GM12878 (cell line): Measurements from ENCODE around the gene EPB41L1. TPM values are rescaled to one million over a fixed set of nuclear protein-coding genes. Genes with fewer than 3 reads are reported as not detected.

Experiments used
- ATAC-seq: fragments of 200-7000 bp; cut with Tn5 transposase; 3 replicates; pipeline ENCODE4 v1.9.1; 2020; ENCODE audit warnings: mild to moderate bottlenecking, moderate library complexity
- BruUV-seq: library from RNA; stranded (reverse); fragments of 400-500 nt; replicated peaks from 2 replicates; lab custom pipeline; 2021; lab: Mats Ljungman, UMichigan
- CTCF ChIA-PET: fragments of 300-600 bp; sonication (Branson Sonifier 250); formaldehyde crosslinking; extraction: SDS; loops from one replicate; lab custom pipeline; 2021; ENCODE audit warnings: inconsistent platforms; lab: Yijun Ruan, JAX
- POLR2A ChIA-PET: fragments of 350-600 bp; formaldehyde crosslinking; extraction: SDS; loops from one replicate; lab custom pipeline; 2021; ENCODE audit warnings: inconsistent platforms; lab: Charles Lee
- RAD21 ChIA-PET: fragments of 300-600 bp; sonication (Branson Sonifier 250); formaldehyde crosslinking; loops from one replicate; lab custom pipeline; 2023; ENCODE audit warnings: antibody characterized with exemption; ENCODE audit not compliant: unreplicated experiment; lab: Charles Lee
- SMC1A ChIA-PET: fragments of 300-600 bp; sonication (Branson Sonifier 250); formaldehyde crosslinking; loops from one replicate; lab custom pipeline; 2023; ENCODE audit not compliant: unreplicated experiment, uncharacterized antibody; lab: Charles Lee
- DNase-seq: peaks from one replicate; pipeline ENCODE4 v3.0.0-alpha.2; 2011; ENCODE audit warnings: low read depth, low spot score
- FAIRE-seq: peaks from 3 replicates; lab custom pipeline; 2011; peaks lifted over from hg19 to GRCh38; lab: Jason Lieb, UNC
- H2AFZ ChIP-seq: 2 replicates; pipeline ENCODE4 v1.6.0; 2011; ENCODE audit warnings: low read depth, low read length, control low read depth; ENCODE audit not compliant: control insufficient read depth
- H3K27ac ChIP-seq: 2 replicates; pipeline ENCODE4 v1.5.1; 2011; ENCODE audit warnings: control low read depth; ENCODE audit not compliant: control insufficient read depth, insufficient read depth
- H3K27me3 ChIP-seq, 2 experiments: replicated peaks in 1 of 2; 2 replicates each; pipeline versions ENCODE4 v1.6.0 to v1.6.1; 2011; ENCODE audit warnings: low read length in 1 of 2; ENCODE audit not compliant: control insufficient read depth in 2 of 2, insufficient read depth in 2 of 2
- H3K36me3 ChIP-seq, 2 experiments: 2 replicates each; pipeline ENCODE4 v1.5.1; 2011; ENCODE audit warnings: low read length in 1 of 2; ENCODE audit not compliant: control insufficient read depth in 2 of 2, insufficient read depth in 2 of 2
- H3K4me1 ChIP-seq: 2 replicates; pipeline ENCODE4 v1.6.1; 2011; ENCODE audit warnings: mild to moderate bottlenecking, low read length, moderate library complexity, mixed read lengths; ENCODE audit not compliant: control insufficient read depth, insufficient read depth
- H3K4me2 ChIP-seq: 2 replicates; pipeline ENCODE4 v1.6.0; 2011; ENCODE audit warnings: control low read depth; ENCODE audit not compliant: control insufficient read depth, insufficient read depth
- H3K4me3 ChIP-seq: fragments of 200-600 bp; sonication (generic); 2 replicates; pipeline ENCODE4 v1.5.1; 2016
- H3K79me2 ChIP-seq: 2 replicates; pipeline ENCODE4 v1.6.0; 2011; ENCODE audit warnings: low read length; ENCODE audit not compliant: control insufficient read depth, insufficient read depth
- H3K9ac ChIP-seq: 2 replicates; pipeline ENCODE4 v1.8.0; 2011; ENCODE audit warnings: low read length, control low read depth, mixed read lengths; ENCODE audit not compliant: control insufficient read depth, insufficient read depth
- H3K9me3 ChIP-seq: replicated peaks from 3 replicates; pipeline ENCODE4 v1.5.1; 2011; ENCODE audit warnings: mild to moderate bottlenecking, low read length; ENCODE audit not compliant: control insufficient read depth, insufficient read depth
- H4K20me1 ChIP-seq: 2 replicates; pipeline ENCODE4 v1.6.0; 2011; ENCODE audit not compliant: control insufficient read depth, insufficient read depth
- BCLAF1 ChIP-seq: fragments of 450-650 bp; IDR thresholded peaks from 2 replicates; pipeline ENCODE4 v1.6.1; 2017; ENCODE audit warnings: antibody characterized with exemption, mild to moderate bottlenecking, moderate library complexity
- CUX1 ChIP-seq: IDR thresholded peaks from 2 replicates; pipeline ENCODE4 v1.6.1; 2012; ENCODE audit warnings: improper control_type of control experiment, low read depth, low read length; ENCODE audit not compliant: insufficient replicate concordance
- DPF2 ChIP-seq: fragments of 450-650 bp; IDR thresholded peaks from 2 replicates; pipeline ENCODE4 v1.6.1; 2017; ENCODE audit warnings: mild to moderate bottlenecking
- ETV6 ChIP-seq, 2 experiments: fragments of 450-650 bp in 1 of 2; IDR thresholded peaks in 1 of 2; conservative IDR thresholded peaks in 1 of 2; 2 replicates each; pipeline ENCODE4 v1.6.1; 2014; ENCODE audit warnings: antibody characterized with exemption in 1 of 2, borderline replicate concordance in 1 of 2, low read depth in 1 of 2, mild to moderate bottlenecking in 1 of 2, moderate library complexity in 1 of 2
- HDAC6 ChIP-seq: fragments of 200-600 bp; sonication (generic); IDR thresholded peaks from one replicate; pipeline ENCODE4 v1.8.0; 2017; ENCODE audit warnings: antibody characterized with exemption; ENCODE audit not compliant: unreplicated experiment
- HSF1 ChIP-seq: fragments of 150-350 bp; IDR thresholded peaks from 2 replicates; pipeline ENCODE4 v1.6.1; 2014; ENCODE audit warnings: mild to moderate bottlenecking, low read depth, low read length
- KAT2A ChIP-seq: conservative IDR thresholded peaks from 2 replicates; pipeline ENCODE4 v1.6.1; 2011; ENCODE audit warnings: low read depth, low read length; ENCODE audit not compliant: control insufficient read depth
- KDM1A ChIP-seq: fragments of 200-600 bp; sonication (generic); IDR thresholded peaks from 2 replicates; pipeline ENCODE4 v1.6.1; 2016; ENCODE audit warnings: borderline replicate concordance
- MEF2B ChIP-seq: fragments of 450-650 bp; IDR thresholded peaks from 2 replicates; pipeline ENCODE4 v1.6.1; 2018; ENCODE audit warnings: mild to moderate bottlenecking, moderate library complexity; ENCODE audit not compliant: partially characterized antibody, poor library complexity, severe bottlenecking
- NFXL1 ChIP-seq: fragments of 450-650 bp; IDR thresholded peaks from 2 replicates; pipeline ENCODE4 v1.6.1; 2017; ENCODE audit warnings: antibody characterized with exemption, mild to moderate bottlenecking, borderline replicate concordance
- POLR2A ChIP-seq: IDR thresholded peaks from 2 replicates; pipeline ENCODE4 v1.6.1; 2011; ENCODE audit warnings: low read depth, mild to moderate bottlenecking, low read length
- SIN3A ChIP-seq: IDR thresholded peaks from 2 replicates; pipeline ENCODE4 v1.6.1; 2012; ENCODE audit warnings: low read depth, low read length, improper control_type of control experiment
- SPI1 ChIP-seq: IDR thresholded peaks from 2 replicates; pipeline ENCODE4 v1.6.1; 2011; ENCODE audit warnings: low read depth, mild to moderate bottlenecking, low read length, moderate library complexity, borderline replicate concordance; ENCODE audit not compliant: insufficient read depth
- USF2 ChIP-seq: IDR thresholded peaks from 2 replicates; pipeline ENCODE4 v1.6.1; 2011; ENCODE audit warnings: low read depth, low read length, improper control_type of control experiment, borderline replicate concordance
- WGBS: methylation state at CpG from one replicate; pipeline ENCODE4 v1.1.6; 2016; ENCODE audit warnings: low lambda C conversion rate; ENCODE audit not compliant: insufficient replicate concordance, insufficient coverage; ENCODE audit errors: missing lambda C conversion rate; 5-methylcytosine and 5-hydroxymethylcytosine counted together
- in situ Hi-C: fragments of 300-500 bp; cut with MboI; formaldehyde crosslinking; loops from 9 replicates; pipeline ENCODE4 v1.14.3; 2018; ENCODE audit warnings: mixed read lengths
- intact Hi-C: fragments of 100-400 bp; cut with micrococcal nuclease; formaldehyde crosslinking; loops from one replicate; pipeline ENCODE4 v1.14.2; 2022; ENCODE audit not compliant: unreplicated experiment
- polyA plus RNA-seq, 11 experiments: library from polyadenylated mRNA; depleted of rRNA in 4 of 11; unstranded in 6 of 11; stranded (reverse) in 5 of 11; fragments of >200 nt; fragmentation: Nextera tagmentation in 4 of 11; fragmentation: Illumina TruSeq in 1 of 11; extraction: Ambion mirVana in 4 of 11; extraction: Trizol in 1 of 11; gene quantifications; 1 replicate in 1 of 11; 2 replicates in 10 of 11; pipeline versions ENCODE4 v1.2.1 to v1.2.3, GENCODE V29; 2011 to 2016; ENCODE audit warnings: inconsistent platforms in 2 of 11, missing spikeins in 2 of 11, low read depth in 1 of 11
- total RNA-seq, 4 experiments: library from RNA; depleted of rRNA in 3 of 4; stranded (reverse); fragments of >200 nt in 3 of 4; fragmentation: Illumina TruSeq in 1 of 4; extraction: Trizol in 1 of 4; gene quantifications; 2 replicates each; pipeline versions ENCODE4 v1.2.1 to v1.2.3, GENCODE V29; 2013 to 2021

The EPB41L1 gene
- total and polyA plus RNA-seq, 10 of the 15 experiments (the other 5 are each of a cell fraction or from before 2014, with no cell fraction given): 0.08 to 3.2 (median 0.31) TPM

- no peaks in the 10 kb centered on the region for H3K9me3 ChIP-seq
- ChIA-PET SMC1A (interaction anchor here (0.7 to 1.5 kb wide), 3 partner anchors 11 to 196 kb away, joined by 3 read pairs; no protein-coding TSS in a partner anchor), RAD21 (no interaction called here), POLR2A (no interaction called here), CTCF (interaction anchor here (0.9 to 1.5 kb wide), 3 partner anchors 13 to 47 kb away, joined by 3 to 4 read pairs (median 3); no protein-coding TSS in a partner anchor)
- DNase-seq (no peak), ATAC-seq (no peak), FAIRE-seq (no peak)
- H3K4me1 ChIP-seq: no peaks in the 10 kb centered on the region
- in situ Hi-C loops: no loop called here
- H2AFZ ChIP-seq: no peak overlapping the region
- no peak overlapping the region for H3K27ac ChIP-seq
- H3K27me3 ChIP-seq: no peaks in the 10 kb centered on the region
- intact Hi-C loops: no loop called here
- H3K79me2 ChIP-seq: no peaks in the 10 kb centered on the region; the same call in 1 of the 2 replicates
- no TSS peak for BruUV-seq
- no peak overlapping the region for H3K9ac ChIP-seq
- WGBS: 14% methylated on average over 3 of the region's 3 CpGs
- no peak overlapping the region for H3K4me3 ChIP-seq
- H3K4me2 ChIP-seq: no peak overlapping the region
- peaks cover 16 to 29% of the 10 kb centered on the region in 2 experiments for H3K36me3 ChIP-seq
- H4K20me1 ChIP-seq: no peaks in the 10 kb centered on the region
- no peak for TF ChIP-seq HSF1
- no peak for TF ChIP-seq POLR2A
- no peak for TF ChIP-seq NFXL1
- no peak for TF ChIP-seq USF2
- TF ChIP-seq MEF2B: no peak
- no peak for TF ChIP-seq BCLAF1
- TF ChIP-seq KAT2A: no peak
- no peak for TF ChIP-seq HDAC6
- no peak for TF ChIP-seq SPI1
- TF ChIP-seq CUX1: no peak
- TF ChIP-seq DPF2: no peak
- no peak for TF ChIP-seq ETV6 (conservative IDR thresholded peaks at IDR 0.05 in 1 of 2, IDR thresholded peaks at IDR 0.05 in 1 of 2; ENCODE audit: borderline replicate concordance in 1 of 2, low read depth in 1 of 2)
- no peak for TF ChIP-seq SIN3A
- TF ChIP-seq KDM1A: no peak
Observed at GRCh38 chr20:36249450-36249849, 94.9 kb downstream of the EPB41L1 start.
